GM23338 (cell line): ENCODE data around the gene ITGA7. TPM values are rescaled to one million over a fixed set of nuclear protein-coding genes. Genes with fewer than 3 reads are reported as not detected.
A peak's percentile ranks its signal among the peaks of the same experiment; 100 is the strongest.

Experiments used
- ATAC-seq: fragments of 200-7000 bp; cut with Tn5 transposase; 3 replicates; pipeline ENCODE4 v1.9.1; 2020
- DNase-seq: peaks from one replicate; pipeline ENCODE4 v3.0.0-alpha.2; 2015; ENCODE audit warnings: low spot score
- H2AFZ ChIP-seq: fragments of 200-600 bp; sonication (generic); 2 replicates; pipeline ENCODE4 v1.8.0; 2016; ENCODE audit warnings: antibody characterized with exemption, mild to moderate bottlenecking, moderate library complexity
- H3F3A ChIP-seq: fragments of 200-600 bp; sonication (generic); replicated peaks from 2 replicates; pipeline ENCODE4 v1.8.0; 2017; ENCODE audit warnings: antibody characterized with exemption, mixed run types, low read depth
- H3K27ac ChIP-seq: fragments of 200-600 bp; sonication (generic); 2 replicates; pipeline ENCODE4 v1.6.1; 2016; ENCODE audit warnings: low read depth
- H3K27me3 ChIP-seq: fragments of 200-600 bp; sonication (generic); 2 replicates; pipeline ENCODE4 v1.8.0; 2016; ENCODE audit warnings: mild to moderate bottlenecking, mixed run types, moderate library complexity; ENCODE audit not compliant: insufficient read depth
- H3K36me3 ChIP-seq: fragments of 200-600 bp; sonication (generic); 2 replicates; pipeline ENCODE4 v1.8.0; 2016; ENCODE audit warnings: mild to moderate bottlenecking; ENCODE audit not compliant: insufficient read depth
- H3K4me1 ChIP-seq: fragments of 200-600 bp; sonication (generic); 2 replicates; pipeline ENCODE4 v1.8.0; 2016; ENCODE audit warnings: mild to moderate bottlenecking, moderate library complexity; ENCODE audit not compliant: insufficient read depth
- H3K4me2 ChIP-seq: fragments of 200-600 bp; sonication (generic); 2 replicates; pipeline ENCODE4 v1.7.1; 2017; ENCODE audit warnings: mixed run types
- H3K4me3 ChIP-seq: fragments of 200-600 bp; sonication (generic); 2 replicates; pipeline ENCODE4 v1.6.1; 2016; ENCODE audit warnings: mixed run types
- H3K79me2 ChIP-seq: fragments of 200-600 bp; sonication (generic); replicated peaks from 2 replicates; pipeline ENCODE4 v1.8.0; 2017; ENCODE audit warnings: mild to moderate bottlenecking; ENCODE audit not compliant: insufficient read depth
- H3K9me2 ChIP-seq: fragments of 200-600 bp; sonication (generic); 2 replicates; pipeline ENCODE4 v1.8.0; 2017; ENCODE audit not compliant: insufficient read depth
- H4K20me1 ChIP-seq: fragments of 200-600 bp; sonication (generic); replicated peaks from 2 replicates; pipeline ENCODE4 v1.8.0; 2017; ENCODE audit warnings: mild to moderate bottlenecking; ENCODE audit not compliant: insufficient read depth
- H3K27ac Mint-ChIP-seq: 2 replicates; pipeline ENCODE4 v1.8.0; 2020; ENCODE audit warnings: inconsistent platforms, mild to moderate bottlenecking, moderate library complexity, mixed read lengths
- H3K27me3 Mint-ChIP-seq: 3 replicates; pipeline ENCODE4 v1.8.0; 2022; ENCODE audit warnings: low read depth, mild to moderate bottlenecking, moderate library complexity, mixed read lengths, inconsistent platforms; ENCODE audit not compliant: insufficient read depth, poor library complexity
- H3K36me3 Mint-ChIP-seq: 3 replicates; pipeline ENCODE4 v1.8.0; 2021; ENCODE audit warnings: low read depth, mild to moderate bottlenecking, inconsistent platforms, moderate library complexity, mixed read lengths
- H3K4me1 Mint-ChIP-seq: 3 replicates; pipeline ENCODE4 v1.8.0; 2020; ENCODE audit warnings: mild to moderate bottlenecking, inconsistent platforms, mixed read lengths
- H3K4me3 Mint-ChIP-seq: 3 replicates; pipeline ENCODE4 v1.8.0; 2021; ENCODE audit warnings: moderate library complexity, mild to moderate bottlenecking, inconsistent platforms, mixed read lengths
- H3K9me3 Mint-ChIP-seq: 3 replicates; pipeline ENCODE4 v1.8.0; 2020; ENCODE audit warnings: moderate library complexity, mild to moderate bottlenecking, inconsistent platforms, mixed read lengths
- CTCF ChIP-seq, 2 experiments: fragments of 200-600 bp in 1 of 2; sonication (generic) in 1 of 2; conservative IDR thresholded peaks; 2 replicates each; pipeline versions ENCODE4 v1.5.1 to v1.6.1; 2016 to 2017; ENCODE audit warnings: antibody characterized with exemption in 2 of 2, low read depth in 2 of 2, mild to moderate bottlenecking in 2 of 2, moderate library complexity in 1 of 2
- ETS1 ChIP-seq: IDR thresholded peaks from 2 replicates; pipeline ENCODE4 v1.6.1; 2016; ENCODE audit warnings: antibody characterized with exemption
- EZH2 ChIP-seq: fragments of 200-600 bp; sonication (generic); IDR thresholded peaks from one replicate; pipeline ENCODE4 v1.8.0; 2017; ENCODE audit warnings: antibody characterized with exemption, mild to moderate bottlenecking, low read depth; ENCODE audit not compliant: unreplicated experiment
- JUNB ChIP-seq: IDR thresholded peaks from one replicate; pipeline ENCODE4 v1.6.1; 2016; ENCODE audit warnings: antibody characterized with exemption; ENCODE audit not compliant: unreplicated experiment
- POLR2AphosphoS5 ChIP-seq: IDR thresholded peaks from 2 replicates; pipeline ENCODE4 v1.6.1; 2016; ENCODE audit warnings: antibody characterized with exemption, low read depth
- ZNF114 ChIP-seq: fragments of 250-450 bp; sonication (Bioruptor Pico); IDR thresholded peaks from 2 replicates; pipeline ENCODE4 v1.5.0; 2020; ENCODE audit warnings: mild to moderate bottlenecking, moderate library complexity
- ZNF331 ChIP-seq: fragments of 250-450 bp; sonication (Bioruptor Pico); IDR thresholded peaks from 2 replicates; pipeline ENCODE4 v1.5.0; 2020; ENCODE audit warnings: low read depth, mild to moderate bottlenecking, moderate library complexity
- ZNF462 ChIP-seq: fragments of 250-450 bp; sonication (Bioruptor Pico); IDR thresholded peaks from 2 replicates; pipeline ENCODE4 v1.5.0; 2020; ENCODE audit warnings: mild to moderate bottlenecking, moderate library complexity
- polyA plus RNA-seq: library from polyadenylated mRNA; unstranded; fragments of >200 nt; fragmentation: Nextera tagmentation; extraction: Ambion mirVana; gene quantifications from 2 replicates; pipeline ENCODE4 v1.2.1, GENCODE V29; 2016
- total RNA-seq: library from RNA; depleted of rRNA; stranded (reverse); fragments of >200 nt; shearing (Covaris generic); gene quantifications from 2 replicates; pipeline ENCODE4 v1.2.3, GENCODE V29; 2014

ITGA7 gene
- total and polyA plus RNA-seq, 2 experiments from 2014 or later, result 20.0 to 49.1 TPM

GRCh38 chr12:55724226-55724939, 16.7 kb upstream of the ITGA7 start:
- no peak overlapping the region for H3K4me2 ChIP-seq
- no peak overlapping the region; the same call in 2 of the 3 replicates for H3K4me3 Mint-ChIP-seq

GRCh38 chr12:55723516-55724225, 16.0 kb upstream of the ITGA7 start:
- peaks cover 41% of the 10 kb centered on the region for H3K36me3 Mint-ChIP-seq
- DNase-seq (no peak), ATAC-seq (no peak)
- H4K20me1 ChIP-seq, result 0 out of 2 replicates have a peak, but pooled peaks cover 6% of the 10 kb centered on the region
- peaks cover 8% of the 10 kb centered on the region; the same call in 1 of the 2 replicates for H3K36me3 ChIP-seq
- peak overlapping the region; percentile 67; the same call in 1 of the 2 replicates for H3K27ac Mint-ChIP-seq
- peaks cover 14% of the 10 kb centered on the region for H3K79me2 ChIP-seq
- no peak overlapping the region for H2AFZ ChIP-seq
- H3K4me3 Mint-ChIP-seq, result no peak overlapping the region
- peaks cover 14% of the 10 kb centered on the region for H3K27me3 Mint-ChIP-seq
- H3K27me3 ChIP-seq, result no peaks in the 10 kb centered on the region
- peaks cover 34% of the 10 kb centered on the region for H3K4me1 Mint-ChIP-seq
- H3K4me3 ChIP-seq, result no peak overlapping the region
- peaks cover 8% of the 10 kb centered on the region; the same call in 1 of the 2 replicates for H3F3A ChIP-seq
- H3K4me2 ChIP-seq, result no peak overlapping the region
- H3K4me1 ChIP-seq, result peaks cover 20% of the 10 kb centered on the region
- H3K9me2 ChIP-seq, result no peaks in the 10 kb centered on the region
- no peak overlapping the region for H3K27ac ChIP-seq
- no peaks in the 10 kb centered on the region for H3K9me3 Mint-ChIP-seq
- no peak for TF ChIP-seq EZH2
- TF ChIP-seq ZNF114 (CRISPR knock-in tag), result no peak
- TF ChIP-seq ETS1, result no peak
- TF ChIP-seq JUNB, result no peak
- TF ChIP-seq ZNF331 (CRISPR knock-in tag), result no peak
- no peak for TF ChIP-seq ZNF462 (CRISPR knock-in tag)

More at GRCh38 chr12:55724226-55724939, 16.7 kb upstream of the ITGA7 start:
- no peak overlapping the region for H2AFZ ChIP-seq
- no peaks in the 10 kb centered on the region for H3K27me3 ChIP-seq
- Mint-ChIP-seq H3K27ac (no peak overlapping the region), H3K9me3 (no peaks in the 10 kb centered on the region), H3K27me3 (peaks cover 11% of the 10 kb centered on the region), H3K4me1 (peaks cover 28% of the 10 kb centered on the region), H3K36me3 (peaks cover 41% of the 10 kb centered on the region)
- no peak overlapping the region for H3K4me3 ChIP-seq
- peak; percentile 11 for ATAC-seq
- H3K79me2 ChIP-seq, result peaks cover 14% of the 10 kb centered on the region
- H4K20me1 ChIP-seq, result 0 out of 2 replicates have a peak, but pooled peaks cover 6% of the 10 kb centered on the region
- peaks cover 13% of the 10 kb centered on the region for H3K4me1 ChIP-seq
- DNase-seq, result peak; percentile 83
- H3K36me3 ChIP-seq, result peaks cover 8% of the 10 kb centered on the region; the same call in 1 of the 2 replicates
- H3K9me2 ChIP-seq, result no peaks in the 10 kb centered on the region
- TF ChIP-seq POLR2AphosphoS5 (no peak), CTCF (conservative IDR thresholded peaks at IDR 0.05; ENCODE audit: low read depth in 2 of 2) (peak; percentile 72 to 87)
- H3K27ac ChIP-seq, result peak overlapping the region; percentile 80; the same call in 1 of the 2 replicates
- H3F3A ChIP-seq, result peaks cover 12% of the 10 kb centered on the region; the same call in 1 of the 2 replicates
